Peyer's patch (tissue), 4 donors: ENCODE measurements around the gene EEF2K.

ENCODE experiments used
- CTCF ChIP-seq, 6 experiments: fragments of 450-650 bp in 4 of 6; fragments of 200-600 bp in 2 of 6; sonication (generic) in 1 of 6; IDR thresholded peaks; one replicate each; pipeline ENCODE4 v1.5.1; 2017 to 2019; ENCODE audit warnings: antibody characterized with exemption in 6 of 6, mild to moderate bottlenecking in 3 of 6, moderate library complexity in 1 of 6
- POLR2A ChIP-seq, 2 donors: fragments of 450-650 bp; IDR thresholded peaks; one replicate each; pipeline ENCODE4 v1.5.1; 2017; ENCODE audit warnings: antibody characterized with exemption in 2 of 2, mild to moderate bottlenecking in 2 of 2, moderate library complexity in 2 of 2

GRCh38 chr16:22210854-22211253, 4.8 kb downstream of the EEF2K start:
- no peak for TF ChIP-seq CTCF (IDR thresholded peaks at IDR 0.05)
- TF ChIP-seq POLR2A (IDR thresholded peaks at IDR 0.05): no peak
